Spleen (tissue), 7 donors: ENCODE measurements around the gene NFATC1.

Source experiments
- POLR2A ChIP-seq, 3 donors: fragments of 450-650 bp; IDR thresholded peaks; one replicate each; pipeline ENCODE4 v1.5.1; 2017; ENCODE audit warnings: antibody characterized with exemption in 3 of 3, mild to moderate bottlenecking in 1 of 3
- POLR2AphosphoS5 ChIP-seq, 3 donors: sonication (generic); formaldehyde crosslinking; IDR thresholded peaks; one replicate each; pipeline ENCODE4 v1.5.1; 2017; ENCODE audit warnings: antibody characterized with exemption in 3 of 3
- TF ChIP-seq, protein P1 (sequence below), 11 experiments: fragments of 200-600 bp in 7 of 11; fragments of 450-650 bp in 4 of 11; sonication (generic) in 4 of 11; IDR thresholded peaks in 8 of 11; conservative IDR thresholded peaks in 3 of 11; 1 replicate in 7 of 11; 2 replicates in 4 of 11; pipeline versions ENCODE4 v1.4.0 to v1.8.0; 2016 to 2021; ENCODE audit warnings: antibody characterized with exemption in 11 of 11, inconsistent platforms in 4 of 11, mild to moderate bottlenecking in 1 of 11
- donor health status: DM: no; HTN: no; CAD: no; lungs with moderate emphysema.
- donor health status: DM: no; HTN: no; CAD: no.
- donor health status: DM: no; HTN: no; CAD: no.

DNA sequence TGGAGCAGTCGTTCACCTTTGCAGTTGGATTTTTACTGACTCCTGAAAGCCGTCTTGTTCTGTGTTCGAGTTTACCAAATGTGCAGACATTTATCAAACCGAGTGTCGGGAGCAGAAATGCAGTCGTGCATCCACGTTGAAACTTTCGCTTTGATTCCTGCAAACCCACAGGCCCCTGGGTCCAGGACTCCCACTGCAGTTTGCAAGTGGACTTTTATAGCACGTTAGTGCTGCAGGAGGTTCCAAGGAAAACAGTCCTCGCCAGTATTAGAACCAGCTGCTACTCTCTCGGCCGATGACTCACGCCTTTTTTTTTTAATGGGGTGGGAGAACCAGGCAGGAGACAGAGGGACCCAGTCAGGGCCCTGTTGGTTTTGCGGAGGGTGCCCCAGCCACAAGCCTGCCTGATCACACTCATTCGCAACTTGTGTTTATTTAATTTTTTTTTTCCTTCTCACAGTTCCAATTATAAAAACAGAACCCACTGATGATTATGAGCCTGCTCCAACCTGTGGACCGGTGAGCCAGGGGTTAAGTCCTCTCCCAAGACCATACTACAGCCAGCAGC lies 90.1 kb downstream of the NFATC1 start:
- TF ChIP-seq, protein P1, sequence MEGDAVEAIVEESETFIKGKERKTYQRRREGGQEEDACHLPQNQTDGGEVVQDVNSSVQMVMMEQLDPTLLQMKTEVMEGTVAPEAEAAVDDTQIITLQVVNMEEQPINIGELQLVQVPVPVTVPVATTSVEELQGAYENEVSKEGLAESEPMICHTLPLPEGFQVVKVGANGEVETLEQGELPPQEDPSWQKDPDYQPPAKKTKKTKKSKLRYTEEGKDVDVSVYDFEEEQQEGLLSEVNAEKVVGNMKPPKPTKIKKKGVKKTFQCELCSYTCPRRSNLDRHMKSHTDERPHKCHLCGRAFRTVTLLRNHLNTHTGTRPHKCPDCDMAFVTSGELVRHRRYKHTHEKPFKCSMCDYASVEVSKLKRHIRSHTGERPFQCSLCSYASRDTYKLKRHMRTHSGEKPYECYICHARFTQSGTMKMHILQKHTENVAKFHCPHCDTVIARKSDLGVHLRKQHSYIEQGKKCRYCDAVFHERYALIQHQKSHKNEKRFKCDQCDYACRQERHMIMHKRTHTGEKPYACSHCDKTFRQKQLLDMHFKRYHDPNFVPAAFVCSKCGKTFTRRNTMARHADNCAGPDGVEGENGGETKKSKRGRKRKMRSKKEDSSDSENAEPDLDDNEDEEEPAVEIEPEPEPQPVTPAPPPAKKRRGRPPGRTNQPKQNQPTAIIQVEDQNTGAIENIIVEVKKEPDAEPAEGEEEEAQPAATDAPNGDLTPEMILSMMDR (IDR thresholded peaks at IDR 0.05 in 8 of 11, conservative IDR thresholded peaks at IDR 0.05 in 3 of 11): no peak
- TF ChIP-seq POLR2A (IDR thresholded peaks at IDR 0.05): no peak
- TF ChIP-seq POLR2AphosphoS5 (IDR thresholded peaks at IDR 0.05): no peak
